ENCODE measurements around the gene SLC35F3.

DNA sequence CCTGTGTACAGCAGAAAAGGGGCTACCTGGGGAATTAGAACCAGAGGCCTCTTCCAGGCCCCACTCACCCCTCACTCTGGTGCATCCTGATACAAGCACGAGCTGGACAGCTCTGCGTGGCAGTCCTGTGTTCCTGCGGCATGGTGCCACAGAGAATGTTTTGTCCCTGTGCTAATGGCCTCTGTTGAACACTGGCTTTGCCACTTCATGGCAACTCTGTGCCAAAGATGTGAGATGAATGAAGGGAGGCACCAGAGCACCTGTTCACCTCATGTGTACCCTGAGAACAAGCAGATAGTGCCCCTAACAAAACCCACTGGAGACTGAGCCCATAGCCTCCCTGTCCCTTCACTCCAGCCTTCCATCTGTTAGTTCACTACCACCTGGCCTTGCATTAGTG, 269.5 kb downstream of the SLC35F3 start:
- TF ChIP-seq, protein P1, sequence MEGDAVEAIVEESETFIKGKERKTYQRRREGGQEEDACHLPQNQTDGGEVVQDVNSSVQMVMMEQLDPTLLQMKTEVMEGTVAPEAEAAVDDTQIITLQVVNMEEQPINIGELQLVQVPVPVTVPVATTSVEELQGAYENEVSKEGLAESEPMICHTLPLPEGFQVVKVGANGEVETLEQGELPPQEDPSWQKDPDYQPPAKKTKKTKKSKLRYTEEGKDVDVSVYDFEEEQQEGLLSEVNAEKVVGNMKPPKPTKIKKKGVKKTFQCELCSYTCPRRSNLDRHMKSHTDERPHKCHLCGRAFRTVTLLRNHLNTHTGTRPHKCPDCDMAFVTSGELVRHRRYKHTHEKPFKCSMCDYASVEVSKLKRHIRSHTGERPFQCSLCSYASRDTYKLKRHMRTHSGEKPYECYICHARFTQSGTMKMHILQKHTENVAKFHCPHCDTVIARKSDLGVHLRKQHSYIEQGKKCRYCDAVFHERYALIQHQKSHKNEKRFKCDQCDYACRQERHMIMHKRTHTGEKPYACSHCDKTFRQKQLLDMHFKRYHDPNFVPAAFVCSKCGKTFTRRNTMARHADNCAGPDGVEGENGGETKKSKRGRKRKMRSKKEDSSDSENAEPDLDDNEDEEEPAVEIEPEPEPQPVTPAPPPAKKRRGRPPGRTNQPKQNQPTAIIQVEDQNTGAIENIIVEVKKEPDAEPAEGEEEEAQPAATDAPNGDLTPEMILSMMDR (IDR thresholded peaks at IDR 0.05; ENCODE audit: poor library complexity, severe bottlenecking), result no peak
- TF ChIP-seq EP300 (conservative IDR thresholded peaks at IDR 0.05; ENCODE audit: poor library complexity, severe bottlenecking) (no peak), TAF1 (IDR thresholded peaks at IDR 0.05; ENCODE audit: low read depth) (no peak), POLR2AphosphoS5 (IDR thresholded peaks at IDR 0.05) (no peak), EZH2 (IDR thresholded peaks at IDR 0.05; ENCODE audit: borderline replicate concordance, insufficient read depth, low read length, poor library complexity, severe bottlenecking) (no peak), RAD21 (conservative IDR thresholded peaks at IDR 0.05) (no peak), SMC3 (conservative IDR thresholded peaks at IDR 0.05; ENCODE audit: poor library complexity) (no peak)
